HepG2 (cell line): ENCODE results near the gene NFXL1. TPM values are rescaled to one million over a fixed set of nuclear protein-coding genes. Genes with fewer than 3 reads are reported as not detected.

Experiments
- AHDC1 ChIP-seq: sonication (generic); formaldehyde crosslinking; IDR thresholded peaks from 2 replicates; pipeline ENCODE4 v1.5.1; 2020; ENCODE audit warnings: mild to moderate bottlenecking, missing genetic modification reagents, borderline replicate concordance
- ARID2 ChIP-seq: sonication (generic); formaldehyde crosslinking; IDR thresholded peaks from 2 replicates; pipeline ENCODE4 v1.8.1; 2022; ENCODE audit warnings: mild to moderate bottlenecking, missing genetic modification reagents, borderline replicate concordance
- CHD2 ChIP-seq: IDR thresholded peaks from 2 replicates; pipeline ENCODE4 v1.6.1; 2011; ENCODE audit warnings: low read depth, low read length, improper control_type of control experiment
- HNRNPH1 ChIP-seq: fragments of 200-400 bp; formaldehyde crosslinking; optimal IDR thresholded peaks from 2 replicates; pipeline ENCODE3; 2017; ENCODE audit warnings: mild to moderate bottlenecking, low read depth, low read length
- JUNB ChIP-seq: sonication (generic); formaldehyde crosslinking; IDR thresholded peaks from 2 replicates; pipeline ENCODE4 v1.8.0; 2022; ENCODE audit warnings: missing genetic modification reagents, mild to moderate bottlenecking, borderline replicate concordance
- MBNL3 ChIP-seq: fragments of 250-450 bp; sonication (Bioruptor Pico); conservative IDR thresholded peaks from 2 replicates; pipeline ENCODE4 v1.8.0; 2022; ENCODE audit warnings: mild to moderate bottlenecking, inconsistent platforms
- RARG ChIP-seq: sonication (generic); formaldehyde crosslinking; IDR thresholded peaks from 2 replicates; pipeline ENCODE4 v1.4.0; 2020; ENCODE audit warnings: low read depth, mild to moderate bottlenecking, missing genetic modification reagents
- SMC3 ChIP-seq: IDR thresholded peaks from 2 replicates; pipeline ENCODE4 v1.6.1; 2011; ENCODE audit warnings: low read length, improper control_type of control experiment
- SNAPC5 ChIP-seq: sonication (generic); formaldehyde crosslinking; IDR thresholded peaks from 2 replicates; pipeline ENCODE4 v1.8.1; 2023; ENCODE audit warnings: mild to moderate bottlenecking, missing genetic modification reagents, borderline replicate concordance
- TEAD3 ChIP-seq: optimal IDR thresholded peaks from 2 replicates; pipeline ENCODE3; 2016; ENCODE audit warnings: borderline replicate concordance
- ZBTB44 ChIP-seq: sonication (generic); formaldehyde crosslinking; IDR thresholded peaks from 2 replicates; pipeline ENCODE4 v1.4.0; 2020; ENCODE audit warnings: missing genetic modification reagents
- ZMAT3 ChIP-seq: sonication (generic); formaldehyde crosslinking; conservative IDR thresholded peaks from 2 replicates; pipeline ENCODE4 v1.7.0; 2021; ENCODE audit warnings: missing genetic modification reagents
- ZNF24 ChIP-seq: fragments of 450-650 bp; IDR thresholded peaks from 2 replicates; pipeline ENCODE4 v1.6.1; 2017; ENCODE audit warnings: antibody characterized with exemption, mild to moderate bottlenecking
- ZNF281 ChIP-seq: sonication (generic); formaldehyde crosslinking; IDR thresholded peaks from 2 replicates; pipeline ENCODE4 v1.4.0; 2020; ENCODE audit warnings: missing genetic modification reagents, borderline replicate concordance
- ZNF775 ChIP-seq: sonication (generic); formaldehyde crosslinking; IDR thresholded peaks from 2 replicates; pipeline ENCODE4 v1.4.0; 2020; ENCODE audit warnings: missing genetic modification reagents, mild to moderate bottlenecking, moderate library complexity, borderline replicate concordance
- ZSCAN31 ChIP-seq: sonication (generic); formaldehyde crosslinking; IDR thresholded peaks from 2 replicates; pipeline ENCODE4 v1.5.0; 2020; ENCODE audit warnings: low read depth, mild to moderate bottlenecking, missing genetic modification reagents
- polyA plus RNA-seq, 8 experiments: library from polyadenylated mRNA; depleted of rRNA in 3 of 8; stranded (reverse) in 7 of 8; unstranded in 1 of 8; fragments of >200 nt; fragmentation: Illumina TruSeq in 4 of 8; extraction: Trizol in 4 of 8; gene quantifications; 2 replicates each; pipeline versions ENCODE4 v1.2.1 to v1.2.3, GENCODE V29; 2011 to 2016; ENCODE audit warnings: low read depth in 4 of 8, missing spikeins in 1 of 8, mixed read lengths in 1 of 8; ENCODE audit not compliant: insufficient read depth in 1 of 8
- total RNA-seq, 5 experiments: library from RNA; depleted of rRNA; stranded (reverse); fragments of >200 nt; fragmentation: Illumina TruSeq; extraction: Trizol; gene quantifications; 2 replicates each; pipeline ENCODE4 v1.2.3, GENCODE V29; 2016; ENCODE audit warnings: low read depth in 1 of 5
- TF ChIP-seq, protein P1 (sequence below): sonication (generic); formaldehyde crosslinking; IDR thresholded peaks from 2 replicates; pipeline ENCODE4 v1.5.1; 2020; ENCODE audit warnings: missing genetic modification reagents, mild to moderate bottlenecking, borderline replicate concordance

The NFXL1 gene
- total and polyA plus RNA-seq, 2 of the 13 experiments (the other 11 are each of a cell fraction or from before 2014, with no cell fraction given), result 12.0 to 18.6 TPM

DNA sequence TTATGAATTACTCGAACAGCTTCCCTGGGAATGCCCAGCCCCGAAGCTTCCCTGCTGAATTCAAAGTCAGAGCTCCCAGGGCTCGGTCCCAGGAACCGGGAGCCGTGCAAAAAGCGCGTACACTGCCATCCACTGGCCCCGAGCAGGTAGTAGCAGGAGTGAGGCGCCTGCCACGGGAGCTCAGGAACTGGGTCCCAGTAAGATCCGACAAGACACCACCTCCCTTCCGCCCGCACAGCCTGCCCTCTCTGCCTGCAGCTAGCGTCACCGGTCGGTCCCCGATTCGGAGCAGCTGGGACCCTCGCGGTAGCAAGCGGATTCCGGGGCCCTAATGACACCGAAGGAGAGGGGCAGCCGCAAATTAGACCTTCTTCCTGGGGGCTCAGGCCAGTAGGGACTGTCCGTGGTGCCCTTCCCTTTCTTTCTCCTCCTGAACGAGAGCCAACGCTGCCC is 77.7 kb downstream of the NFXL1 start (continued):
- no peak for TF ChIP-seq ZBTB44 (CRISPR knock-in tag)
- no peak for TF ChIP-seq JUNB (CRISPR knock-in tag)
- no peak for TF ChIP-seq CHD2
- TF ChIP-seq ZNF281 (CRISPR knock-in tag), result no peak
- TF ChIP-seq SNAPC5, result no peak
- TF ChIP-seq RARG (CRISPR knock-in tag), result no peak
- TF ChIP-seq ARID2 (CRISPR knock-in tag), result no peak
- peak; percentile 72 for TF ChIP-seq SMC3
- no peak for TF ChIP-seq ZSCAN31
- no peak for TF ChIP-seq HNRNPH1
- peak; percentile 37 for TF ChIP-seq TEAD3
- TF ChIP-seq, protein P1, sequence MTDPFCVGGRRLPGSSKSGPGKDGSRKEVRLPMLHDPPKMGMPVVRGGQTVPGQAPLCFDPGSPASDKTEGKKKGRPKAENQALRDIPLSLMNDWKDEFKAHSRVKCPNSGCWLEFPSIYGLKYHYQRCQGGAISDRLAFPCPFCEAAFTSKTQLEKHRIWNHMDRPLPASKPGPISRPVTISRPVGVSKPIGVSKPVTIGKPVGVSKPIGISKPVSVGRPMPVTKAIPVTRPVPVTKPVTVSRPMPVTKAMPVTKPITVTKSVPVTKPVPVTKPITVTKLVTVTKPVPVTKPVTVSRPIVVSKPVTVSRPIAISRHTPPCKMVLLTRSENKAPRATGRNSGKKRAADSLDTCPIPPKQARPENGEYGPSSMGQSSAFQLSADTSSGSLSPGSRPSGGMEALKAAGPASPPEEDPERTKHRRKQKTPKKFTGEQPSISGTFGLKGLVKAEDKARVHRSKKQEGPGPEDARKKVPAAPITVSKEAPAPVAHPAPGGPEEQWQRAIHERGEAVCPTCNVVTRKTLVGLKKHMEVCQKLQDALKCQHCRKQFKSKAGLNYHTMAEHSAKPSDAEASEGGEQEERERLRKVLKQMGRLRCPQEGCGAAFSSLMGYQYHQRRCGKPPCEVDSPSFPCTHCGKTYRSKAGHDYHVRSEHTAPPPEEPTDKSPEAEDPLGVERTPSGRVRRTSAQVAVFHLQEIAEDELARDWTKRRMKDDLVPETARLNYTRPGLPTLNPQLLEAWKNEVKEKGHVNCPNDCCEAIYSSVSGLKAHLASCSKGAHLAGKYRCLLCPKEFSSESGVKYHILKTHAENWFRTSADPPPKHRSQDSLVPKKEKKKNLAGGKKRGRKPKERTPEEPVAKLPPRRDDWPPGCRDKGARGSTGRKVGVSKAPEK (CRISPR knock-in tag), result no peak
- no peak for TF ChIP-seq ZNF775
- no peak for TF ChIP-seq ZMAT3
- no peak for TF ChIP-seq ZNF24
- no peak for TF ChIP-seq MBNL3 (CRISPR knock-in tag)
- TF ChIP-seq AHDC1, result no peak
